SK-N-SH (cell line): ENCODE measurements around the gene PKD2L2. TPM values are rescaled to one million over a fixed set of nuclear protein-coding genes. Genes with fewer than 3 reads are reported as not detected.

ENCODE experiments used
- CTCF ChIA-PET: fragments of 300-600, 350-600 bp; formaldehyde crosslinking; extraction: SDS; loops from one replicate; lab custom pipeline; 2021; lab: Yijun Ruan, JAX
- POLR2A ChIA-PET: fragments of 350-600 bp; sonication (Branson Sonifier 250); formaldehyde crosslinking; extraction: SDS; loops from one replicate; lab custom pipeline; 2020; ENCODE audit warnings: antibody characterized with exemption, inconsistent platforms; lab: Yijun Ruan, JAX
- DNase-seq: peaks from one replicate; pipeline ENCODE4 v3.0.0; 2012
- H2AFZ ChIP-seq: fragments of 200-600 bp; sonication (generic); 2 replicates; pipeline ENCODE4 v1.8.1; 2016; ENCODE audit warnings: antibody characterized with exemption, mild to moderate bottlenecking, low read depth
- H3F3A ChIP-seq: fragments of 200-600 bp; sonication (generic); replicated peaks from 2 replicates; pipeline ENCODE3; 2016; ENCODE audit warnings: antibody characterized with exemption, mild to moderate bottlenecking; ENCODE audit not compliant: insufficient read depth
- H3K27ac ChIP-seq, 2 experiments: fragments of 200-500 bp in 1 of 2; fragments of 200-600 bp in 1 of 2; sonication (Bioruptor generic) in 1 of 2; sonication (generic), shearing (Covaris generic) in 1 of 2; 2 replicates each; pipeline versions ENCODE4 v1.5.1 to v1.6.1; 2014 to 2016; ENCODE audit warnings: low read depth in 2 of 2, inconsistent platforms in 1 of 2, low read length in 1 of 2, mild to moderate bottlenecking in 1 of 2, mixed read lengths in 1 of 2
- H3K27me3 ChIP-seq: fragments of 200-600 bp; sonication (generic), shearing (Covaris generic); 2 replicates; pipeline ENCODE4 v1.6.1; 2016; ENCODE audit warnings: mixed run types; ENCODE audit not compliant: insufficient read depth
- H3K36me3 ChIP-seq, 2 experiments: fragments of 200-500 bp in 1 of 2; fragments of 200-600 bp in 1 of 2; sonication (Bioruptor generic) in 1 of 2; sonication (generic) in 1 of 2; replicated peaks in 1 of 2; 2 replicates each; pipeline versions ENCODE3 to v1.5.1; 2014 to 2016; ENCODE audit warnings: low read length in 1 of 2, mild to moderate bottlenecking in 1 of 2; ENCODE audit not compliant: insufficient read depth in 2 of 2, control insufficient read depth in 1 of 2
- H3K4me1 ChIP-seq, 2 experiments: fragments of 200-500 bp in 1 of 2; fragments of 200-600 bp in 1 of 2; sonication (Bioruptor generic) in 1 of 2; sonication (generic), shearing (Covaris generic) in 1 of 2; 2 replicates each; pipeline versions ENCODE4 v1.5.1 to v1.6.1; 2014 to 2016; ENCODE audit warnings: low read depth in 1 of 2, low read length in 1 of 2, mixed run types in 1 of 2; ENCODE audit not compliant: insufficient read depth in 2 of 2, control insufficient read depth in 1 of 2
- H3K4me2 ChIP-seq: fragments of 200-600 bp; sonication (generic), shearing (Covaris generic); 2 replicates; pipeline ENCODE4 v1.6.1; 2017; ENCODE audit warnings: mixed run types
- H3K4me3 ChIP-seq, 2 experiments: fragments of 200-500 bp in 1 of 2; fragments of 200-600 bp in 1 of 2; sonication (Bioruptor generic) in 1 of 2; sonication (generic), shearing (Covaris generic) in 1 of 2; 2 replicates each; pipeline versions ENCODE4 v1.5.1 to v1.8.1; 2014 to 2016; ENCODE audit warnings: low read depth in 2 of 2, inconsistent platforms in 1 of 2, low read length in 1 of 2, mild to moderate bottlenecking in 1 of 2, mixed read lengths in 1 of 2, moderate library complexity in 1 of 2
- H3K79me2 ChIP-seq: fragments of 200-600 bp; sonication (generic); 2 replicates; pipeline ENCODE4 v1.8.1; 2017; ENCODE audit warnings: mild to moderate bottlenecking; ENCODE audit not compliant: insufficient read depth
- H3K9ac ChIP-seq: fragments of 200-600 bp; sonication (generic); 2 replicates; pipeline ENCODE4 v1.6.1; 2017; ENCODE audit warnings: mixed run types
- H3K9me2 ChIP-seq: fragments of 200-600 bp; sonication (generic); 2 replicates; pipeline ENCODE4 v1.6.1; 2017; ENCODE audit warnings: mixed run types
- H3K9me3 ChIP-seq: fragments of 200-600 bp; sonication (generic); 2 replicates; pipeline ENCODE4 v1.6.1; 2017; ENCODE audit warnings: mixed run types, mild to moderate bottlenecking, moderate library complexity
- H4K20me1 ChIP-seq: fragments of 200-600 bp; sonication (generic); 2 replicates; pipeline ENCODE4 v1.6.1; 2017; ENCODE audit warnings: mild to moderate bottlenecking, mixed run types; ENCODE audit not compliant: insufficient read depth
- CHD2 ChIP-seq: fragments of 150-350 bp; IDR thresholded peaks from 2 replicates; pipeline ENCODE4 v1.6.1; 2018; ENCODE audit warnings: low read length; ENCODE audit not compliant: partially characterized antibody
- CTCF ChIP-seq: fragments of 200-600 bp; sonication (generic); IDR thresholded peaks from 2 replicates; pipeline ENCODE4 v1.6.1; 2017; ENCODE audit warnings: antibody characterized with exemption, mild to moderate bottlenecking, moderate library complexity
- ELF1 ChIP-seq: IDR thresholded peaks from 2 replicates; pipeline ENCODE4 v1.4.0; 2012
- EP300 ChIP-seq, 2 experiments: IDR thresholded peaks; 2 replicates each; pipeline versions ENCODE4 v1.4.0 to v1.6.1; 2012; ENCODE audit warnings: borderline replicate concordance in 1 of 2, low read depth in 1 of 2, low read length in 1 of 2
- GABPA ChIP-seq: IDR thresholded peaks from 2 replicates; pipeline ENCODE4 v1.4.0; 2012; ENCODE audit warnings: low read depth, mild to moderate bottlenecking
- MAX ChIP-seq: IDR thresholded peaks from 2 replicates; pipeline ENCODE4 v1.4.0; 2012; ENCODE audit warnings: low read depth
- MEF2A ChIP-seq: IDR thresholded peaks from 2 replicates; pipeline ENCODE4 v1.4.0; 2012; ENCODE audit warnings: low read depth, borderline replicate concordance
- MXI1 ChIP-seq: IDR thresholded peaks from 2 replicates; pipeline ENCODE4 v1.6.1; 2012; ENCODE audit warnings: mild to moderate bottlenecking, low read depth, low read length, improper control_type of control experiment
- NFIC ChIP-seq: IDR thresholded peaks from 2 replicates; pipeline ENCODE4 v1.4.0; 2012; ENCODE audit warnings: borderline replicate concordance
- PBX3 ChIP-seq: IDR thresholded peaks from 2 replicates; pipeline ENCODE4; 2012
- RCOR1 ChIP-seq: fragments of 150-350 bp; IDR thresholded peaks from 2 replicates; pipeline ENCODE4 v1.6.1; 2017; ENCODE audit warnings: antibody characterized with exemption, low read length
- USF1 ChIP-seq: IDR thresholded peaks from 2 replicates; pipeline ENCODE4 v1.4.0; 2012; ENCODE audit warnings: low read depth, borderline replicate concordance
- ZBTB33 ChIP-seq: IDR thresholded peaks from 2 replicates; pipeline ENCODE4 v1.4.0; 2012; ENCODE audit warnings: low read depth, borderline replicate concordance
- WGBS: methylation state at CpG from one replicate; pipeline ENCODE4 v1.1.6; 2017; ENCODE audit warnings: low lambda C conversion rate; 5-methylcytosine and 5-hydroxymethylcytosine counted together
- polyA plus RNA-seq, 3 experiments: library from polyadenylated mRNA; depleted of rRNA; stranded (reverse); fragments of >200 nt; gene quantifications; 2 replicates each; pipeline ENCODE4 v1.2.3, GENCODE V29; 2012

Gene PKD2L2
- polyA plus RNA-seq, 1 of the 3 experiments (the other 2 are of a cell fraction), result 0.26 TPM

- WGBS, result 95% methylated on average over 1 of the region's 1 CpG
- Histone ChIP-seq H4K20me1 (no peaks in the 10 kb centered on the region), H3K9me2 (no peaks in the 10 kb centered on the region), H2AFZ (no peak overlapping the region), H3K4me3 (no peak overlapping the region), H3K9me3 (no peaks in the 10 kb centered on the region), H3K4me2 (no peak overlapping the region), H3K27ac (no peak overlapping the region), H3K27me3 (no peaks in the 10 kb centered on the region), H3K79me2 (peaks cover 5% of the 10 kb centered on the region), H3F3A (peaks cover 4% of the 10 kb centered on the region), H3K4me1 (peaks cover 0 to 21% of the 10 kb centered on the region in 2 experiments; a peak in 2 of 4 replicates), H3K9ac (no peak overlapping the region), H3K36me3 (no peaks in the 10 kb centered on the region)
- ChIA-PET CTCF (interaction anchor here (0.6 to 0.9 kb wide), 2 partner anchors 28 to 111 kb away, joined by 3 to 5 read pairs; no protein-coding TSS in a partner anchor), POLR2A (interaction anchor here (0.6 kb wide), 1 partner anchor 13 kb away, joined by 5 read pairs; no protein-coding TSS in a partner anchor)
- no peak for TF ChIP-seq GABPA
- no peak for TF ChIP-seq NFIC
- TF ChIP-seq ELF1, result no peak
- TF ChIP-seq MXI1, result no peak
- TF ChIP-seq ZBTB33, result no peak
- no peak for TF ChIP-seq USF1
- TF ChIP-seq PBX3, result no peak
- no peak for TF ChIP-seq MEF2A
- no peak for TF ChIP-seq RCOR1
- DNase-seq, result no peak
These were observed 1.6 kb downstream of the PKD2L2 start for GRCh38 chr5:137890845-137891244.

GRCh38 chr5:137891849-137892248 lies 2.6 kb downstream of the PKD2L2 start:
- POLR2A ChIA-PET, result no interaction called here
- H3K9me3 ChIP-seq, result no peaks in the 10 kb centered on the region
- CTCF ChIA-PET, result no interaction called here

More at GRCh38 chr5:137891849-137892248, 2.6 kb downstream of the PKD2L2 start:
- WGBS, result 89% methylated on average over 3 of the region's 3 CpGs
- Histone ChIP-seq H3K4me3 (no peak overlapping the region), H3K9ac (no peak overlapping the region), H3K36me3 (no peaks in the 10 kb centered on the region), H3F3A (peaks cover 4% of the 10 kb centered on the region), H3K79me2 (peaks cover 2% of the 10 kb centered on the region), H3K4me2 (no peak overlapping the region), H4K20me1 (no peaks in the 10 kb centered on the region), H3K4me1 (peaks cover 0 to 18% of the 10 kb centered on the region in 2 experiments; a peak in 2 of 4 replicates), H3K27me3 (no peaks in the 10 kb centered on the region), H2AFZ (no peak overlapping the region), H3K27ac (no peak overlapping the region), H3K9me2 (no peaks in the 10 kb centered on the region)
- DNase-seq, result no peak
- TF ChIP-seq CTCF (peak; percentile 40), CHD2 (no peak), MXI1 (no peak), EP300 (IDR thresholded peaks at IDR 0.05; ENCODE audit: borderline replicate concordance in 1 of 2, low read depth in 1 of 2, low read length in 1 of 2) (no peak), ZBTB33 (no peak), MAX (no peak)
